Smooth muscle cell of trachea (primary cell): ENCODE results near the gene NUTM2G. TPM values are rescaled to one million over a fixed set of nuclear protein-coding genes. Genes with fewer than 3 reads are reported as not detected.

Experiments used
- total RNA-seq: library from RNA; depleted of rRNA; stranded (reverse); fragments of >200 nt; gene quantifications from 2 replicates; pipeline ENCODE4 v1.2.1, GENCODE V29; 2014

NUTM2G gene, protein sequence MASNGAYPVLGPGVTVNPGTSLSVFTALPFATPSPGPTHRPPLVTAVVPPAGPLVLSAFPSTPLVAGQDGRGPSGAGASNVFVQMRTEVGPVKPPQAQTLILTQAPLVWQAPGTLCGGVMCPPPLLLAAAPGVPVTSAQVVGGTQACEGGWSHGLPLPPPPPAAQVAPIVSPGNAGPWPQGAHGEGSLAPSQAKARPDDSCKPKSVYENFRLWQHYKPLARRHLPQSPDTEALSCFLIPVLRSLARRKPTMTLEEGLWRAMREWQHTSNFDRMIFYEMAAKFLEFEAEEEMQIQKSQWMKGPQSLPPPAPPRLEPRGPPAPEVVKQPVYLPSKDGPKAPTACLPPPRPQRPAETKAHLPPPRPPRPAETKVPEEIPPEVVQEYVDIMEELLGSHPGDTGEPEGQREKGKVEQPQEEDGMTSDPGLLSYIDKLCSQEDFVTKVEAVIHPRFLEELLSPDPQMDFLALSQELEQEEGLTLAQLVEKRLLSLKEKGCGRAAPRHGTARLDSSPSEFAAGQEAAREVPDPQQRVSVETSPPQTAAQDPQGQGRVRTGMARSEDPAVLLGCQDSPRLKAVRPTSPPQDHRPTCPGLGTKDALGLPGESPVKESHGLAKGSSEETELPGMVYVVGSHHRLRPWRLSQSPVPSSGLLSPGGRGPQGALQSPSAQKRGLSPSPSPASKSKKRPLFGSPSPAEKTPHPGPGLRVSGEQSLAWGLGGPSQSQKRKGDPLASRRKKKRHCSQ
- total RNA-seq: not detected in 2 replicates

DNA sequence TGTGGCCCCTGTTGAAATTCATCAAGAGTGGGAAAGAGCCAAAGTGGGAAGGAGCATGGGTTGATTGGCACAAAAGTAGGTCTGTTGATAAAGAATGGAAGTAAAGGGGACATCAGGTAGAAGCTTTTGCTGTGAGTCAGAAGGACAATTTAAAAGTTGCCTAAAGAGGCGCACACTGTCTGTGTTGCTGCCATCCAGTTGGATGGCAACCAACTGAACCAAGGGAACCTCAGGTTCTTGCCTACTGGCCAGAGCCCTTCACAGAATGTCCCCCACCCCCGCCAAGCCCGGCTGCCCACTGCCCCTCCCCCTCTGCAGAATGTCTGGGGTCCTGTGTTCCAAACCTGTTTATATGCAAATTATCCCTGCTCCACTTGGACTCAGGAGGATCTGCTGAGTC lies at the start of gene NUTM2G:
NUTM2G (plus strand) TSS at position 301 of the 400 bp plus-strand sequence. CDS start 182 bp downstream, outside the sequence.

Other genes starting within 250 kb of the NUTM2G start
- 17.2 and 17.9 TPM in 2 replicates for gene ZNF510, start 150.8 kb upstream of the NUTM2G start, total RNA-seq
- gene ZNF782, start 74.3 kb upstream of the NUTM2G start, total RNA-seq: 4.0 and 4.7 TPM in 2 replicates
- 0.33 and 1.5 TPM in 2 replicates for gene CTSV, start 110.3 kb downstream of the NUTM2G start, total RNA-seq